NCI-H146 (cell line): ENCODE results near the gene KIF27.
"Not testable (repeated sequence)": the region's sequence is repeated elsewhere in the genome, so short reads cannot be mapped to it uniquely, and the experiment has no call there.

Experiments
- DNase-seq: peaks from one replicate; lab custom pipeline; 2025; lab: John Stamatoyannopoulos, UW

Gene KIF27

GRCh38 chr9:83804454-83804853 lies 116.8 kb downstream of the KIF27 start:
- DNase-seq = not testable (repeated sequence)

DNA sequence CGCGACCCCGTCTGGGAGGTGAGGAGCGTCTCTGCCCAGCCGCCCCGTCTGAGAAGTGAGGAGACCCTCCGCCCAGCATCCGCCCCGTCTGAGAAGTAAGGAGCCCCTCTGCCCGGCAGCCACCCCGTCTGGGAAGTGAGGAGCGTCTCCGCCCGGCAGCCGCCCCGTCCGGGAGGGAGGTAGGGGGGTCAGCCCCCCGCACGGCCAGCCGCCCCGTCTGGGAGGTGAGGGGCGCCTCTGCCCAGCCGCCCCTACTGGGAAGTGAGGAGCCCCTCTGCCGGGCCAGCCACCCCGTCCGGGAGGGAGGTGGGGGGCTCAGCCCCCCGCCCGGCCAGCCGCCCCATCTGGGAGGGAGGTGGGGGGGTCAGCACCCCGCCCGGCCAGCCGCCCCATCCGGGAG lies 117.3 kb downstream of the KIF27 start:
- DNase-seq = not testable (repeated sequence)

- DNase-seq = no peak
Observed at GRCh38 chr9:83800236-83801033, 120.8 kb downstream of the KIF27 start.

DNA sequence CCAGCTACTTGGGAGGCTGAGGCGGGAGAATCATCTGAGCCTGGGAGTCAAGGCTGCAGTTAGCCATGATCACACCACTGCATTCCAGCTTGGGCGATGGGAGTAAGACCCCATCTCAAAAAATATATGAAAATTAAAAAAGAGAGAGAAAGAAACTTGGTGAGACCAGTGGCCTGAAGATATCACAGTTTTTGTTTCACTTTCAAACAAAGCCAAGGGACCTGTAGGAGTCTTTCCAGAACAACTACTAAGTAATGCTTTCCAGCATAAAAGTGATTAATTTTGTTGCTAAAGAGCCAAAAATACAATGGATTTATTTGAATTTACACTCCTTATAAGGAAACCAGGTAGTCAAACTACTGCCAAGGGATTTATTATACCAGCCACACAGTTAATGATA lies 127.2 kb downstream of the KIF27 start:
- DNase-seq = no peak

GRCh38 chr9:83792746-83793145 lies 128.5 kb downstream of the KIF27 start:
- no peak for DNase-seq
